Heart left ventricle (tissue), 13 donors: ENCODE measurements around the gene GHRL.

Source experiments
- CTCF ChIP-seq, 12 donors: fragments of 200-600 bp; sonication (generic) in 4 of 12; IDR thresholded peaks; one replicate each; pipeline versions ENCODE4 v1.5.0 to v1.8.0; 2018 to 2022; ENCODE audit warnings: antibody characterized with exemption in 12 of 12, mild to moderate bottlenecking in 5 of 12
- POLR2A ChIP-seq, 2 donors: fragments of 450-650 bp; IDR thresholded peaks; one replicate each; pipeline ENCODE4 v1.6.1; 2017; ENCODE audit warnings: antibody characterized with exemption in 2 of 2, mild to moderate bottlenecking in 2 of 2, moderate library complexity in 2 of 2
- donor health status: ischemic (EF 13 %, LVEDD 7.1; RV severe dilation, severe dysfunction).
- donor health status: DM: no; HTN: yes; CAD: no.
- donor health status: DM: no; HTN: no; CAD: no.
- donor health status: ischemic (EF 25% LVEDD 6.9; RV normal size, moderate dysfunction).
- donor health status: ischemic (EF 25% LVEDD 5.7; RV mildly dilated, moderate dysfunction).
- donor health status: ischemic (EF 35%, LVEDD 5.7; RV mildly dilated, moderate dysfunction).
- donor health status: nonischemic (EF 11% LVEDD 7.7; RV severe dilation, severe dysfunction).
- donor health status: DM: yes; HTN: yes; CAD: no.
- donor health status: PGD.
- donor health status: ischemic (EF 29% LVEDD 5.4; RV normal size, mild dysfunction).
- donor health status: nonischemic (EF 23%, LVEDD 6.1; RV moderate dilation, normal function).

DNA sequence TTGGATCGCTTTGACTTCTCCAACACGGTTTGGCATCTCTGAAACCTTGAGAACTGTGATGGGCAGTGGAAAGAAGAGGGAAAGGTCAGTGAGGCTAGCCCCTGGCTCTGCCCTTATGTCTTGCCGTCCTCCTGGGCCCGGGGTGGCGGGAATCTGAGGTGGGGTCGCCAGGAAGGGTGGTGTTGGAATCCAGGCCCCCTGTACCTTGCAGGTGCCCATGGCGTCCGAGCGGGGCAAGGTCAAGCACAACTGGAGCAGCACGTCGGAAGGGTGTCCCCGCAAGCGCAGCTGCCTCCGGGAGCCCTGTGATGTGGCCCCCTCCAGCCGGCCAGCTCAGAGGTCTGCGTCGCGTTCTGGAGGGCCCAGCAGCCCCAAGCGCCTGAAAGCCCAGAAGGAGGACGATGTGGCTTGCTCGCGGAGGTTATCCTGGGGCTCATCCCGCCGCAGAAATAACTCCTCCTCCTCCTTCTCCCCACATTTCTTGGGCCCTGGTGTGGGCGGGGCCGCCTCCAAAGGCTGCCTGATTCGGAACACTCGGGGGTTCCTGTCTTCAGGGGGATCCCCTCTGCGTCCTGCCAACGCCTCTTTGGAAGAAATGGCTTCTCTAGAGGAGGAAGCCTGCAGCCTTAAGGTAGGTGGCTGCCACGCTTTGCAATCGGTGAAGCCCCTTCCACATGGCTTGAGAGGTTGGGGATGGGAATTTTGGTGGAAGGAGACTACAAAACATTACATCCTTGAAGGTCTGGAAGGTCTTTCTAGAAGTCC, 43.6 kb downstream of the GHRL start:
- TF ChIP-seq POLR2A (IDR thresholded peaks at IDR 0.05) = no peak
- TF ChIP-seq CTCF (IDR thresholded peaks at IDR 0.05) = no peak
